MCF 10A (cell line): ENCODE results near the gene MT1B. TPM values are rescaled to one million over a fixed set of nuclear protein-coding genes. Genes with fewer than 3 reads are reported as not detected.

Source experiments
- total RNA-seq: library from RNA; stranded (reverse); gene quantifications from 2 replicates; pipeline ENCODE4 v1.2.3, GENCODE V29; 2022

MT1B gene
- total RNA-seq, 1 experiment from 2014 or later = not detected

Other genes with a start within 250 kb of the MT1B start
- 97.2 and 109 TPM in 2 replicates for gene AMFR, start 226.3 kb upstream of the MT1B start, total RNA-seq
- 81.7 and 83.4 TPM in 2 replicates for gene NUDT21, start 200.6 kb upstream of the MT1B start, total RNA-seq
- 68.5 and 72.5 TPM in 2 replicates for gene OGFOD1, start 200.3 kb upstream of the MT1B start, total RNA-seq
- 23.9 and 25.8 TPM in 2 replicates for gene BBS2, start 131.9 kb upstream of the MT1B start, total RNA-seq
- gene MT4, start 86.8 kb upstream of the MT1B start, total RNA-seq = not detected in 2 replicates
- gene MT3, start 62.4 kb upstream of the MT1B start, total RNA-seq = not detected in 2 replicates
- 2,490 and 3,582 TPM in 2 replicates for gene MT2A, start 43.3 kb upstream of the MT1B start, total RNA-seq
- 518 and 934 TPM in 2 replicates for gene MT1E, start 26.1 kb upstream of the MT1B start, total RNA-seq
- not detected in 2 replicates for gene MT1M, start 19.2 kb upstream of the MT1B start, total RNA-seq
- gene MT1A, start 13.2 kb upstream of the MT1B start, total RNA-seq = not detected in 2 replicates
- 1.7 and 2.4 TPM in 2 replicates for gene MT1F, start 6.1 kb downstream of the MT1B start, total RNA-seq
- not detected in 2 replicates for gene MT1G, start 16.2 kb downstream of the MT1B start, total RNA-seq
- not detected in 2 replicates for gene MT1H, start 17.9 kb downstream of the MT1B start, total RNA-seq
- 79.3 and 108 TPM in 2 replicates for gene MT1X, start 30.6 kb downstream of the MT1B start, total RNA-seq
- 53.9 and 60.2 TPM in 2 replicates for gene NUP93, start 78.2 kb downstream of the MT1B start, total RNA-seq
- gene SLC12A3, start 213.3 kb downstream of the MT1B start, total RNA-seq = not detected in 2 replicates